Fibroblast of the aortic adventitia (primary cell): ENCODE results near the gene LRP1B. TPM values are rescaled to one million over a fixed set of nuclear protein-coding genes. Genes with fewer than 3 reads are reported as not detected.

Experiments used
- DNase-seq: peaks from one replicate; pipeline ENCODE4 v3.0.0-alpha.2; 2010; ENCODE audit warnings: low read depth
- H3K4me3 ChIP-seq: 2 replicates; pipeline ENCODE4 v1.5.1; 2011; ENCODE audit warnings: low read depth, mild to moderate bottlenecking, control low read depth, low read length, moderate library complexity
- total RNA-seq: library from RNA; depleted of rRNA; stranded (reverse); fragments of >200 nt; gene quantifications from 2 replicates; pipeline ENCODE4 v1.2.3, GENCODE V29; 2012; ENCODE audit warnings: low replicate concordance
- TF ChIP-seq, protein P1 (sequence below): IDR thresholded peaks from 2 replicates; pipeline ENCODE4 v1.5.1; 2011; ENCODE audit warnings: mild to moderate bottlenecking, low read length, control low read depth, inconsistent platforms; ENCODE audit not compliant: insufficient read depth

LRP1B gene
- total RNA-seq, 1 donor, result 0.36 TPM

DNA sequence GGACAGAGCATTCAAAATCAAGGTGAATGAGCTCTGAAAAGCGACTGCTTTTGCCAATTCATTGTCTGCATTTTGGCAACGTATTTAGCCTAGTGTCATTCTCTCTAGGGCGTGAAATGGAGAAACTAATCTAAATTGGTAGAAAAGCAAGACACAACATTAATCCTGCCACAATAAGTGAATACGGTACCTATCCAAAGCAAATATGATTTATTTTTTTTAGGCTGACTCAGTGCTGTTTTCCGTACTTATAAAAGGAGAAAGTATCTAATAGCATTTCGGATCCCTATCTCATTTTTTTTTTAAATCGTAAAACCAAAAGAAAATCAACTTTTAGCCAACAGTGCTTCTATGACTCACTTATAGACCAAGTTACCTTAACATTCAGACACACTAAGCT, 672.5 kb downstream of the LRP1B start:
- no peak for DNase-seq
- H3K4me3 ChIP-seq, result no peak overlapping the region
- TF ChIP-seq, protein P1, sequence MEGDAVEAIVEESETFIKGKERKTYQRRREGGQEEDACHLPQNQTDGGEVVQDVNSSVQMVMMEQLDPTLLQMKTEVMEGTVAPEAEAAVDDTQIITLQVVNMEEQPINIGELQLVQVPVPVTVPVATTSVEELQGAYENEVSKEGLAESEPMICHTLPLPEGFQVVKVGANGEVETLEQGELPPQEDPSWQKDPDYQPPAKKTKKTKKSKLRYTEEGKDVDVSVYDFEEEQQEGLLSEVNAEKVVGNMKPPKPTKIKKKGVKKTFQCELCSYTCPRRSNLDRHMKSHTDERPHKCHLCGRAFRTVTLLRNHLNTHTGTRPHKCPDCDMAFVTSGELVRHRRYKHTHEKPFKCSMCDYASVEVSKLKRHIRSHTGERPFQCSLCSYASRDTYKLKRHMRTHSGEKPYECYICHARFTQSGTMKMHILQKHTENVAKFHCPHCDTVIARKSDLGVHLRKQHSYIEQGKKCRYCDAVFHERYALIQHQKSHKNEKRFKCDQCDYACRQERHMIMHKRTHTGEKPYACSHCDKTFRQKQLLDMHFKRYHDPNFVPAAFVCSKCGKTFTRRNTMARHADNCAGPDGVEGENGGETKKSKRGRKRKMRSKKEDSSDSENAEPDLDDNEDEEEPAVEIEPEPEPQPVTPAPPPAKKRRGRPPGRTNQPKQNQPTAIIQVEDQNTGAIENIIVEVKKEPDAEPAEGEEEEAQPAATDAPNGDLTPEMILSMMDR, result no peak

DNA sequence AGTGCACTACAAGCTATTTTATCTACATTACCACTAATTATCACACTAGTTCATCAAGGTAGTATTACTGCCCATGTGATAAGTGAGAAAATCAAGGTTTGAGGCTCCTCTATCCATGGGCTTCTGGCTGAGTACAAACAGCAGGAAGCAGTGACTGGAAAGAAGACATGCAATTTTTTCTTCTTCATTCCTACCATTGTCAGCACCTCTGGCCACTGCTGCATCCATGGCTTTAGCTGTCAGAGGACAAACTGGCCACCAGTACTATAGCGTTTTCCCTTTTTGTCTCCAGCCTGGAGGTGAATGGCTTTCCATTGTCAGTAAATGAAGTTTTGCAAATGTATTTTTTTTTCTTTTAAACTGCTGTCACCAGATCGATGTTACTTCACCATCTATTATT, 674.9 kb downstream of the LRP1B start:
- no peak for DNase-seq
- no peak overlapping the region for H3K4me3 ChIP-seq
- TF ChIP-seq, protein P1, result no peak

DNA sequence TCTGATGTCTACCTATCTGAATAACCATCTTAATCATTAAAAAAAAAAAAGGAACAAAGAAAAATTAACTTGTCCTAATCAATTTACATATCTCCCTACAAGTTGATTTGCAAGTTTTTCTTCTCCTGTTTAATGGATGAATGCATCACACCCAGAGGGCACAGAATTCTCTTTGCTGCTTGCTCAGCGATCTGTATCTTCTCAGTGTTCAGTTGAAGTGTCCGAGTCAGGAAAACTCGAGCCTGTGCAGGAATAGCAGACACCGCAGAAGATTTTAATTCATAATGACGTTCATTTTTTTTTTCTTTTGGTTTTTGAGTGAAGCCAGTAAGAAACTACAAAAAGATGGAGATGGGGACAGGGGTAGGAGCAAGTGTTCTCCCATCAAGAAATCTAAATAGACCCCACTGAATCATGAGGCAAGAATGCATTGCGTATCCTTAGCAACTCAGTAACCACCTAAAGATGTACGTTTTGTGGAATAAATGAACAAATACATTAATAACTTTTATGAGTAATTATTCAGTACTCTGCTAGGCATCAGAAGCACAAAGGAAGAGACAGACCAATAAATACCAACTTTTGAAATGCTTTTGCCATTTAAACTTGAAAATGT, 675.5 kb downstream of the LRP1B start:
- TF ChIP-seq, protein P1, result no peak
- no peak overlapping the region for H3K4me3 ChIP-seq

DNA sequence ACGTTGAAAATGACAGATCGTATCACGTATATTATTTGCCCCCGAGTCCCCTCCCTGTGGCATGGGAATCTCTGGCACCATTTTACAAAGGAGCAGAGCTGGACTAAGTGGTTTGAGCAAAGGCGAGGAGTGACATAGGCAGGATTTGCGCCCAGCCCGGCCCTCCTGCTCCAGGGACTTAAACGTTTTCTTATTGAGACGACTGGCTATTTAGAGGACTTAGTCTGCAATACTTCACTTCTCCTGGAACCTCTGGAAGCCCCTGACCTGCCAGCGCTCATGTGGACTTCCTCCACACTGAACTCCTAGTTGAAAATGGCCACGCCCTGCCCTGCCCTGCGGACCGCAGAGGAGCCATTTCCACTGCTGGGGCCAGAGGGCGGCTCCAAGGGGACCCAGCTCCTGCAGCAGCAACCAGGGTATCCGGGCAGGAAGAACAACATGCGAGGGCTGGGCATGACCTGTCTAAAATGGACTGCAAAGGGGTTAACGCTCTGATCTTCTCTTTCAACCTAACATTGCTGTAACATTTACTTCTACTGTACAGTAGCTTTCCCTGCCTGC, 690.7 kb downstream of the LRP1B start:
- H3K4me3 ChIP-seq, result no peak overlapping the region
- TF ChIP-seq, protein P1, result no peak
- no peak for DNase-seq

More for the DNA sequence above, 675.5 kb downstream of the LRP1B start:
- no peak for DNase-seq

DNA sequence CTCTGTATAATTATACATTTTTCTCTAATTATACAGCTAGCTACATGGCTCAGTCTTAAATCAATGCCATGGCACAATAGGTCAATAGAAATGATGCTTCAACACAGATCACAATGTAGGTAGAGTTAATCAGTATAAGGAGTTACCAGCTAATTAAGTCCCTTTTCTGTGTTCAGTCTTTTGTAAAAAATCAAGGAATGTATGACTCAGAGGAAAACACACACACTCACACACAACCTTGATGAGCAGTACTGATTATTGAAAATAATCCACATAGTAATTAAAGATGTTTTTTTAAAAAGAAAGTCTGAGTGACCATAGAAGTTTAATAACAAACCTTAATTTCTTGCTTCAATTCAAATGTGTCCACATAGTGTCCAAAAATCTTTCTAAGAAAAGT, 691.3 kb downstream of the LRP1B start:
- no peak overlapping the region for H3K4me3 ChIP-seq
- TF ChIP-seq, protein P1, result no peak
- DNase-seq, result no peak

DNA sequence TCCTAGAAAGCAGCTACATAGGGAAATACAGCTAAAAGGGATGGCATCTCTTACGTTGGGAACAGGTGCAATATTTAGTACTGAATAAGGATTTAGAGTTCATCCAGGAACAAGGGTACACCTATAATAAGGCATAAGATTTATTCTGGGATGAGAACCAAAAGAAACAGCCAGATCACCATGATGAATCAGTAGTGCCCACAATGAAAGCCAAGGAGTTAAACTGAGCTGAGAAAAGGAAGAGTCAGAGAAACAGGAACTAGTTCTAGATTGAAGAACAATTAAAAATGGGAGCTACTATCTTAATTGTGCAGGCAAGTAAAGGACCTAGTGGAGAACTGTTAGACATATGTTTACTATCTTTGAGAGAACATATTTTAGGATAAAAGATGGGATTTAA, 692.3 kb downstream of the LRP1B start:
- H3K4me3 ChIP-seq, result no peak overlapping the region
- TF ChIP-seq, protein P1, result no peak
- no peak for DNase-seq

DNA sequence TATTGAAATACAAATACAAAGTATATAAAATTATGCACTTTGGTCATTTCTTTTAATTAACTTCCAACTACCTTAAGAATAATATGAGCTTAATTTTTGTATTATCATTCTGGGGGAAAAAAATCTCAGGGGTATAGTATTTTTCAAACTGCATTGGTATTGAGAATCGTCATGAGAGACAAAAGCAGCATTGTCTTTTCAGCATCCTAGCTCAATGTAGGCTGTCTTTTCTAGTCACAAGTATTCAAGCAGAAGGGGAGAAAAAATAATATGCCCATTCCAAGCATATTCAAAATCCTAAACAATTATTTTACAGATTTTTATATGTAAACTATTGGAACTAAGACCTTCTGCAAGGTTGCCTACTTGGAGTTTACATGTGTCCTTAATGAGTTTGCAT, 693.3 kb downstream of the LRP1B start:
- TF ChIP-seq, protein P1, result no peak
- no peak for DNase-seq
- H3K4me3 ChIP-seq, result no peak overlapping the region
